ENCODE measurements around the gene NOC2L. TPM values are rescaled to one million over a fixed set of nuclear protein-coding genes. Genes with fewer than 3 reads are reported as not detected.

Gene NOC2L
- total and polyA plus RNA-seq, 2 donors (not counting 3 experiments of a cell fraction or from before 2014, with no cell fraction given) = 55.3 to 87.9 TPM

DNA sequence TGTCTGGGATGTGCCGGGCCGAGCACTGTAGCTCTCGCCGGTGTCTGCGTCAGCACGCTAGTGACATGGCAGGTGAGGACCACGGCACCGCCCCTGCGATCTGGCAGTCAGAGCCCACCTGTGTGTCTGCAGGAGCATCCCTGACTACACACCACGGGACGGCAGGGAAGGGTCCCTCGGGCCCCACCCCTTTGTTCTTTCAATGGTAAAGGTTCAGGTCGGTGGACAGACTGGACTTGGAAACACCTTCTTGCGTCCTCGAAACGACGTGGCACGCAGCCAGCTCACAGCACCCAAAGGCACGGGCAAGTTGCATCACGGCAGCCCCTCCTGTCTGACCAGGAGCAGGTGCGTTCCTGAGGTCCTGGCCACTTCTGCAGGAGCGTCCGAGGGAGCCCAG is 39.0 kb downstream of the NOC2L start:
- CTCF ChIA-PET = interaction anchor here (1.0 kb wide), 3 partner anchors 16 to 82 kb away, joined by 3 to 4 read pairs (median 3); no protein-coding TSS in a partner anchor
- Histone ChIP-seq H2AFZ (ENCODE audit: low read depth, low read length) (no peak overlapping the region), H3K27ac (ENCODE audit: insufficient read depth, low read depth, low read length) (no peak overlapping the region), H3K27me3 (ENCODE audit: control insufficient read depth in 2 of 2, insufficient read depth in 2 of 2, low read length in 2 of 2) (peaks cover 12 to 13% of the 10 kb centered on the region in 2 experiments), H3K9me1 (replicated peaks; ENCODE audit: control insufficient read depth, extremely low read depth, insufficient read depth, low read length) (no peaks in the 10 kb centered on the region), H3K4me1 (ENCODE audit: control insufficient read depth, extremely low read depth, insufficient read depth, low read length) (no peaks in the 10 kb centered on the region), H3K9ac (replicated peaks; ENCODE audit: extremely low read depth, insufficient read depth, low read length) (no peak overlapping the region), H3K9me3 (replicated peaks; ENCODE audit: control insufficient read depth, insufficient read depth, low read length) (no peaks in the 10 kb centered on the region), H3K79me2 (ENCODE audit: control insufficient read depth, insufficient read depth, low read length) (no peaks in the 10 kb centered on the region), H3K4me3 (replicated peaks in 1 of 3; ENCODE audit: insufficient read depth in 1 of 3, low read depth in 1 of 3, low read length in 3 of 3) (no peak overlapping the region), H4K20me1 (replicated peaks; ENCODE audit: control insufficient read depth, extremely low read depth, insufficient read depth, low read length) (no peaks in the 10 kb centered on the region), H3K36me3 (ENCODE audit: control insufficient read depth in 2 of 2, extremely low read depth in 1 of 2, insufficient read depth in 2 of 2, low read length in 2 of 2) (no peaks in the 10 kb centered on the region), H3K4me2 (ENCODE audit: insufficient read depth, low read length) (no peak overlapping the region)
- no TSS peak for BruUV-seq (replicated peaks)
- POLR2A ChIA-PET = no interaction called here
- DNase-seq (ENCODE audit: low read depth, low spot score) = no peak
- FAIRE-seq = no peak
- no peak for TF ChIP-seq JUN (IDR thresholded peaks at IDR 0.05; ENCODE audit: borderline replicate concordance, insufficient read depth, insufficient read length, low read depth)
- TF ChIP-seq POLR2A (IDR thresholded peaks at IDR 0.05; ENCODE audit: low read depth, low read length) = no peak
- no peak for TF ChIP-seq MYC (IDR thresholded peaks at IDR 0.05; ENCODE audit: low read depth, low read length)
- intact Hi-C loops (cut with micrococcal nuclease) = loop anchor here (5.0 kb wide), 1 partner anchor 37 kb away; the partner anchor contains the start of gene NOC2L
- dilution Hi-C loops (cut with MboI; ENCODE audit: extremely low pct_ligation_motif_present, low sequenced_read_pairs) = no loop called here

DNA sequence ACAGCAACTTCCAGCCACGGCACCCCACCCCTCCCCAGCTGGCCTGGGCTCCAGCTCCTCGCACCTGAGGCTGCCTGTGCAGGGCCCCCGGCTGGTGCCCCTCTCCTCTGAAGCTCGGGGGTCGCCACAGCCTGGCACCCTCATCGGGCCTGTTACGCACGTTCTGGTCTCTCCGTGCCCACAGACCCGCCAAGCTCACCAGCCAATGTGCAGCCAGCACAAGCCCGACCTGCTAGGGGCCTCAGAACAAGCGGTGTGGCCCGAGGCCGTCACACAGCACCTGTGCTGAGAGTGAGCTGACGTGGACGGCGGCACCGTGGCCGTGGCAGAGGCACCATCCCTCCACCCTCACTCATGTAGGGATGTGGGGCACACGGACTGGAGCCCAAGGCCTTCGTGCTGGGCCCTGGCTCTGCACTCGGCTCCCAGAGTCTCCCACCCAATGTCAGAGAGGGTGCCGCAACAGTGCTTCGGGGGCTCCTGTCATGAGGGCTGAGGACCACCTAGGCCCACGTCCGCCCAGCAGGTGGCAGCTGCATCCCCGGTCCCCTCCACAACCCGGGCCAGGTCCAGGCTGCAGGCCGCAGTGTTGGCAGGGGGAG is 39.7 kb downstream of the NOC2L start:
- no peaks in the 10 kb centered on the region for H3K4me1 ChIP-seq (ENCODE audit: control insufficient read depth, extremely low read depth, insufficient read depth, low read length)
- intact Hi-C loops (cut with micrococcal nuclease) (no loop called here), dilution Hi-C loops (cut with MboI; ENCODE audit: extremely low pct_ligation_motif_present, low sequenced_read_pairs) (no loop called here)
- CTCF ChIA-PET = interaction anchor here (0.6 kb wide), 1 partner anchor 16 kb away, joined by 3 read pairs; no protein-coding TSS in a partner anchor
- TF ChIP-seq MYC (IDR thresholded peaks at IDR 0.05; ENCODE audit: low read depth, low read length) (no peak), FOS (IDR thresholded peaks at IDR 0.05; ENCODE audit: borderline replicate concordance, insufficient read depth, low read length) (no peak), POLR2A (IDR thresholded peaks at IDR 0.05; ENCODE audit: low read depth, low read length) (no peak), GATA2 (IDR thresholded peaks at IDR 0.05; ENCODE audit: insufficient read depth, insufficient read length, low read depth, low read length) (no peak), JUN (IDR thresholded peaks at IDR 0.05; ENCODE audit: borderline replicate concordance, insufficient read depth, insufficient read length, low read depth) (no peak), EZH2 (IDR thresholded peaks at IDR 0.05; ENCODE audit: borderline replicate concordance, low read depth, low read length, severe bottlenecking) (no peak), POLR2AphosphoS5 (IDR thresholded peaks at IDR 0.05; ENCODE audit: insufficient read depth, low read depth, low read length) (no peak)
- TF ChIP-seq, protein P1, sequence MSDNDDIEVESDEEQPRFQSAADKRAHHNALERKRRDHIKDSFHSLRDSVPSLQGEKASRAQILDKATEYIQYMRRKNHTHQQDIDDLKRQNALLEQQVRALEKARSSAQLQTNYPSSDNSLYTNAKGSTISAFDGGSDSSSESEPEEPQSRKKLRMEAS (IDR thresholded peaks at IDR 0.05; ENCODE audit: insufficient read depth, insufficient read length) = no peak
- TF ChIP-seq, protein P2, sequence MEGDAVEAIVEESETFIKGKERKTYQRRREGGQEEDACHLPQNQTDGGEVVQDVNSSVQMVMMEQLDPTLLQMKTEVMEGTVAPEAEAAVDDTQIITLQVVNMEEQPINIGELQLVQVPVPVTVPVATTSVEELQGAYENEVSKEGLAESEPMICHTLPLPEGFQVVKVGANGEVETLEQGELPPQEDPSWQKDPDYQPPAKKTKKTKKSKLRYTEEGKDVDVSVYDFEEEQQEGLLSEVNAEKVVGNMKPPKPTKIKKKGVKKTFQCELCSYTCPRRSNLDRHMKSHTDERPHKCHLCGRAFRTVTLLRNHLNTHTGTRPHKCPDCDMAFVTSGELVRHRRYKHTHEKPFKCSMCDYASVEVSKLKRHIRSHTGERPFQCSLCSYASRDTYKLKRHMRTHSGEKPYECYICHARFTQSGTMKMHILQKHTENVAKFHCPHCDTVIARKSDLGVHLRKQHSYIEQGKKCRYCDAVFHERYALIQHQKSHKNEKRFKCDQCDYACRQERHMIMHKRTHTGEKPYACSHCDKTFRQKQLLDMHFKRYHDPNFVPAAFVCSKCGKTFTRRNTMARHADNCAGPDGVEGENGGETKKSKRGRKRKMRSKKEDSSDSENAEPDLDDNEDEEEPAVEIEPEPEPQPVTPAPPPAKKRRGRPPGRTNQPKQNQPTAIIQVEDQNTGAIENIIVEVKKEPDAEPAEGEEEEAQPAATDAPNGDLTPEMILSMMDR (IDR thresholded peaks at IDR 0.05; ENCODE audit: extremely low read depth in 1 of 2, insufficient read depth in 1 of 2, low read depth in 1 of 2, low read length in 2 of 2) = no peak
- BruUV-seq (replicated peaks) = no TSS peak
- no peak overlapping the region for H3K27ac ChIP-seq (ENCODE audit: insufficient read depth, low read depth, low read length)
- no peak overlapping the region for H3K9ac ChIP-seq (replicated peaks; ENCODE audit: extremely low read depth, insufficient read depth, low read length)
- no peaks in the 10 kb centered on the region for H3K9me3 ChIP-seq (replicated peaks; ENCODE audit: control insufficient read depth, insufficient read depth, low read length)
- no peaks in the 10 kb centered on the region for H3K36me3 ChIP-seq (ENCODE audit: control insufficient read depth in 2 of 2, extremely low read depth in 1 of 2, insufficient read depth in 2 of 2, low read length in 2 of 2)
- FAIRE-seq (no peak), DNase-seq (ENCODE audit: low read depth, low spot score) (no peak)
- no peaks in the 10 kb centered on the region for H3K79me2 ChIP-seq (ENCODE audit: control insufficient read depth, insufficient read depth, low read length)
- no peak overlapping the region for H3K4me3 ChIP-seq (replicated peaks in 1 of 3; ENCODE audit: insufficient read depth in 1 of 3, low read depth in 1 of 3, low read length in 3 of 3)
- no peak overlapping the region for H2AFZ ChIP-seq (ENCODE audit: low read depth, low read length)
- POLR2A ChIA-PET = no interaction called here
- no peaks in the 10 kb centered on the region for H4K20me1 ChIP-seq (replicated peaks; ENCODE audit: control insufficient read depth, extremely low read depth, insufficient read depth, low read length)
- H3K4me2 ChIP-seq (ENCODE audit: insufficient read depth, low read length) = no peak overlapping the region
- peaks cover 10 to 14% of the 10 kb centered on the region in 2 experiments for H3K27me3 ChIP-seq (ENCODE audit: control insufficient read depth in 2 of 2, insufficient read depth in 2 of 2, low read length in 2 of 2)
- no peaks in the 10 kb centered on the region for H3K9me1 ChIP-seq (replicated peaks; ENCODE audit: control insufficient read depth, extremely low read depth, insufficient read depth, low read length)

Data from endothelial cell of umbilical vein (primary cell).